ENCODE results near the gene FKBP2. TPM values are rescaled to one million over a fixed set of nuclear protein-coding genes. Genes with fewer than 3 reads are reported as not detected.

Gene FKBP2
- polyA plus RNA-seq, 10 donors: 35.2 to 56.4 (median 43.5) TPM

- DNase-seq: no peak
Observed at GRCh38 chr11:64211181-64211872, 29.6 kb upstream of the FKBP2 start.

- DNase-seq: no peak
Observed at GRCh38 chr11:64216879-64217278, 24.0 kb upstream of the FKBP2 start.

GRCh38 chr11:64218628-64219353, 22.1 kb upstream of the FKBP2 start:
- peak in 1 of 3 donors; percentile 15 for DNase-seq

GRCh38 chr11:64219354-64219684, 21.6 kb upstream of the FKBP2 start:
- no peak for DNase-seq

GRCh38 chr11:64219755-64220154, 21.1 kb upstream of the FKBP2 start:
- no peak for DNase-seq

GRCh38 chr11:64220271-64220670, 20.6 kb upstream of the FKBP2 start:
- DNase-seq: no peak

- DNase-seq: no peak
Observed at GRCh38 chr11:64220798-64221197, 20.1 kb upstream of the FKBP2 start.

- DNase-seq: no peak
Observed at GRCh38 chr11:64222651-64223000, 18.3 kb upstream of the FKBP2 start.

GRCh38 chr11:64223001-64223651, 17.8 kb upstream of the FKBP2 start:
- DNase-seq: peak in 1 of 3 donors; percentile 30

- peak in 1 of 3 donors; percentile 10 for DNase-seq
Observed at GRCh38 chr11:64224151-64224890, 16.6 kb upstream of the FKBP2 start.

GRCh38 chr11:64224891-64225607, 15.8 kb upstream of the FKBP2 start:
- DNase-seq: no peak

- DNase-seq: peak; percentile 87 to 96 (median 93)
Observed at GRCh38 chr11:64225608-64226506, 15.0 kb upstream of the FKBP2 start, which contains the start of the genes NUDT22 and TRPT1. Gene NUDT22 (plus strand): TSS chr11:64226274. CDS start chr11:64226653, 379 bp downstream. Gene TRPT1 (minus strand): TSS chr11:64226186. CDS start chr11:64225860, 326 bp downstream.

- peak in 1 of 3 donors; percentile 70 for DNase-seq
Observed at GRCh38 chr11:64226507-64227051, 14.3 kb upstream of the FKBP2 start.

GRCh38 chr11:64227405-64227956, 13.4 kb upstream of the FKBP2 start:
- peak in 1 of 3 donors; percentile 23 for DNase-seq

- DNase-seq: peak in 1 of 3 donors; percentile 16
Observed at GRCh38 chr11:64229090-64229743, 11.7 kb upstream of the FKBP2 start.

- DNase-seq: no peak
Observed at GRCh38 chr11:64229744-64230170, 11.1 kb upstream of the FKBP2 start.

- DNase-seq: peak; percentile 91 to 96 (median 93)
Observed at GRCh38 chr11:64230171-64230984, 10.5 kb upstream of the FKBP2 start, which contains the start of gene DNAJC4. Gene DNAJC4 (plus strand): TSS chr11:64230548. CDS start chr11:64230855, 307 bp downstream.

GRCh38 chr11:64230985-64231365, 9.9 kb upstream of the FKBP2 start:
- DNase-seq: no peak
